Upper lobe of left lung (tissue), 6 donors: ENCODE measurements around the gene DCDC2. TPM values are rescaled to one million over a fixed set of nuclear protein-coding genes. Genes with fewer than 3 reads are reported as not detected.

Source experiments
- ATAC-seq, 2 donors: fragments of 200-7000 bp; cut with Tn5 transposase; one replicate each; pipeline ENCODE4 v1.9.1; 2022; ENCODE audit warnings: mild to moderate bottlenecking in 2 of 2, moderate library complexity in 2 of 2; ENCODE audit not compliant: low FRiP score in 2 of 2
- DNase-seq, 2 donors: peaks; one replicate each; pipeline ENCODE4 v3.0.0-alpha.2; 2019 to 2020
- H3K27ac ChIP-seq, 4 donors: fragments of 200-600 bp; sonication (generic); one replicate each; pipeline ENCODE4 v1.5.1; 2016 to 2019
- H3K27me3 ChIP-seq, 4 donors: fragments of 200-600 bp; sonication (generic); one replicate each; pipeline ENCODE4 v1.5.1; 2017 to 2019
- H3K36me3 ChIP-seq, 4 donors: fragments of 200-600 bp; sonication (generic); one replicate each; pipeline ENCODE4 v1.5.1; 2016 to 2019
- H3K4me1 ChIP-seq, 4 donors: fragments of 200-600 bp; sonication (generic); one replicate each; pipeline ENCODE4 v1.5.1; 2018 to 2019
- H3K4me3 ChIP-seq, 4 donors: fragments of 200-600 bp; sonication (generic); one replicate each; pipeline ENCODE4 v1.5.1; 2017 to 2019; ENCODE audit warnings: mild to moderate bottlenecking in 2 of 4, moderate library complexity in 1 of 4
- H3K9me3 ChIP-seq, 4 donors: fragments of 200-600 bp; sonication (generic); one replicate each; pipeline ENCODE4 v1.5.1; 2018 to 2019
- CTCF ChIP-seq, 6 experiments: fragments of 450-650 bp in 4 of 6; fragments of 200-600 bp in 2 of 6; sonication (generic) in 2 of 6; IDR thresholded peaks; one replicate each; pipeline ENCODE4 v1.5.1; 2016 to 2019; ENCODE audit warnings: antibody characterized with exemption in 6 of 6
- EP300 ChIP-seq, 4 donors: sonication (generic); formaldehyde crosslinking; IDR thresholded peaks; one replicate each; pipeline ENCODE4 v1.5.1; 2017; ENCODE audit warnings: antibody characterized with exemption in 4 of 4, control low read depth in 2 of 4
- POLR2A ChIP-seq, 4 donors: fragments of 450-650 bp; IDR thresholded peaks; one replicate each; pipeline ENCODE4 v1.5.1; 2016 to 2017; ENCODE audit warnings: antibody characterized with exemption in 4 of 4, mild to moderate bottlenecking in 2 of 4
- POLR2AphosphoS5 ChIP-seq, 2 donors: sonication (generic); formaldehyde crosslinking; IDR thresholded peaks; one replicate each; pipeline ENCODE4 v1.5.1; 2017; ENCODE audit warnings: antibody characterized with exemption in 2 of 2
- WGBS, 2 donors: methylation state at CpG; one replicate each; pipeline ENCODE4 v1.1.5; 2017 to 2018; 5-methylcytosine and 5-hydroxymethylcytosine counted together
- total RNA-seq, 6 donors: library from RNA; depleted of rRNA in 4 of 6; stranded (reverse); fragments of >200 nt in 4 of 6; gene quantifications; one replicate each; pipeline versions ENCODE4 v1.1.0 to v1.2.1, GENCODE V29; 2016 to 2021
- donor health status: DM: no; HTN: no; CAD: no; lungs with moderate emphysema.
- donor health status: DM: no; HTN: yes; CAD: no; lungs with severe emphysema.

Gene DCDC2
- total RNA-seq, 6 donors from 2014 or later: 7.1 to 9.4 (median 7.8) TPM

DNA sequence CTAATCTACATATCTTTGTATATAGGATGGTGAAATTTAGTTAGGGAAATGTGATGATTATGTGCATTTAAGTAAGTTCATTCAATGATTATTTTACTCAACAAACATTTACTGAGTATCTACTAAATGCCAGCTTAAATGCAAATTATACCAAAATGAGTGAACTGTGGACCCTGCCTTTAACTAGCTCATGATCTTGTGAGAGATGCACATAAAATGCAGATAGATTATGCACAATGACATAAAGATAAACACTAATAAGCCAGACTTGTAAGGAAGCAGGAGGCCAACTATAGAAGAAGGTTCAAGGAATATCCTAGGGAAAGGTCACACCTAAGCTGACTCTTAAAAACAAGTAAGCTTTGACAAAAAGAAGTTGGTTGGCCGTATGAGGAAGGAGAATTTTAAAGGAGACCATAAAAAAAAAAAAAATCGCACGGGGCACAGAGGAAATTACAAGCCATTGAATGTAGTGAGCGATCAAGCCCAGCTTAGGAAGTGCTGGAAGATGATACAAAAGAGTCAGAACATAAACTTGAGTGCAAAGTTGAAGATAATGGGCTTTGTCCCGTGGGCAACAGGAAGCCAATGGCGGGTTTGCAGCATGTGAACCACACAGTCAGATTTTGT, 123.9 kb downstream of the DCDC2 start:
- Histone ChIP-seq H3K36me3 (no peaks in the 10 kb centered on the region), H3K4me3 (no peak overlapping the region), H3K4me1 (peaks cover 0 to 5% (median 0%) of the 10 kb centered on the region in 4 donors), H3K9me3 (no peaks in the 10 kb centered on the region), H3K27me3 (no peaks in the 10 kb centered on the region), H3K27ac (no peak overlapping the region)
- WGBS, 2 donors: 54 to 55% methylated on average over 6 of the region's 6 CpGs
- no peak for DNase-seq
- ATAC-seq: no peak
- TF ChIP-seq CTCF (IDR thresholded peaks at IDR 0.05) (no peak), EP300 (IDR thresholded peaks at IDR 0.05) (no peak), POLR2A (IDR thresholded peaks at IDR 0.05) (no peak), POLR2AphosphoS5 (IDR thresholded peaks at IDR 0.05) (no peak)

DNA sequence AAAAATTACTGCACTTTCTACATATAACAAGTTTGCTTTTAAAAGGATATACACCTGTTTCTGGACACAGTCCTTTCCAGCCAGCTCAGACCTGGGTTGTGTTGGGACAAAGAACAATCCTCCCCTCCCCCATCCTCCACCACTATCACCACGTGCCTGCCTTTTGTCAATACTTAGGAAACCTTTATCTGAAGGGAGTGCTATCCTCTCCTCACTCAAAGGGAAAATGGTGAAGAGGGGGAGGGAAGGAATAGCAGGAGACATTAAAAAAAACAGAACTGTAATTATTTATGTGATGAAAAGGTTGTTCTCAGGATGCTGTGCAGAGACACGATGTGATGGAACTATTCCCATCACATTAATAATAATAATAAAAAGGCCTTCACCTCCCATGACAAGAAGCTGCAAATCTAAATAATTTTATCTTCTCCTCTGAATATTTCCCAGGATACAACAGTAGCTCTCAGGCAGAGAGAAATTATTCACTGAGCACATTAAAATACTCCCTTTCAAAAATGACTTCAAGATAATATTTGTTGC, 126.4 kb downstream of the DCDC2 start:
- no peaks in the 10 kb centered on the region for H3K27me3 ChIP-seq
- no peaks in the 10 kb centered on the region for H3K9me3 ChIP-seq
- 37 to 43% methylated on average over 2 of the region's 2 CpGs for WGBS, 2 donors
- no peak for DNase-seq
- H3K36me3 ChIP-seq: no peaks in the 10 kb centered on the region
- H3K4me1 ChIP-seq: peaks cover 0 to 5% (median 0%) of the 10 kb centered on the region in 4 donors
- TF ChIP-seq EP300 (IDR thresholded peaks at IDR 0.05) (no peak), POLR2A (IDR thresholded peaks at IDR 0.05) (no peak), CTCF (IDR thresholded peaks at IDR 0.05) (no peak), POLR2AphosphoS5 (IDR thresholded peaks at IDR 0.05) (no peak)
- no peak overlapping the region for H3K4me3 ChIP-seq
- no peak for ATAC-seq
- H3K27ac ChIP-seq: no peak overlapping the region

- H3K27ac ChIP-seq: no peak overlapping the region
- ATAC-seq (peak; percentile 49 to 63), DNase-seq (peak in 1 of 2 donors; percentile 25)
- TF ChIP-seq EP300 (IDR thresholded peaks at IDR 0.05): no peak
- TF ChIP-seq POLR2AphosphoS5 (IDR thresholded peaks at IDR 0.05): no peak
- no peak for TF ChIP-seq CTCF (IDR thresholded peaks at IDR 0.05)
- no peak for TF ChIP-seq POLR2A (IDR thresholded peaks at IDR 0.05)
- H3K9me3 ChIP-seq: no peaks in the 10 kb centered on the region
- H3K36me3 ChIP-seq: no peaks in the 10 kb centered on the region
- no peaks in the 10 kb centered on the region for H3K27me3 ChIP-seq
- H3K4me3 ChIP-seq: no peak overlapping the region
- peaks cover 0 to 5% (median 0%) of the 10 kb centered on the region in 4 donors for H3K4me1 ChIP-seq
- WGBS, 2 donors: 59 to 76% methylated on average over 3 of the region's 3 CpGs
These were observed 128.0 kb downstream of the DCDC2 start for GRCh38 chr6:24229696-24230405.

- Histone ChIP-seq H3K27me3 (no peaks in the 10 kb centered on the region), H3K27ac (peak overlapping the region in 2 of 4 donors; percentile 19 to 44), H3K36me3 (no peaks in the 10 kb centered on the region), H3K9me3 (no peaks in the 10 kb centered on the region), H3K4me3 (no peak overlapping the region), H3K4me1 (peaks cover 0 to 5% (median 0%) of the 10 kb centered on the region in 4 donors)
- WGBS, 2 donors: 54 to 56% methylated on average over 3 of the region's 3 CpGs
- ATAC-seq (peak; percentile 79 to 90), DNase-seq (peak in 1 of 2 donors; percentile 31)
- TF ChIP-seq POLR2AphosphoS5 (IDR thresholded peaks at IDR 0.05) (peak in 1 of 2 donors; percentile 17), EP300 (IDR thresholded peaks at IDR 0.05) (peak in 1 of 4 donors; percentile 28), POLR2A (IDR thresholded peaks at IDR 0.05) (no peak), CTCF (IDR thresholded peaks at IDR 0.05) (no peak)
These were observed 129.1 kb downstream of the DCDC2 start for GRCh38 chr6:24228681-24229255.
